GM12873 (cell line): Measurements from ENCODE around the gene SLIT1.

Experiments
- TF ChIP-seq, protein P1 (sequence below): IDR thresholded peaks from 2 replicates; pipeline ENCODE4 v1.5.1; 2012; ENCODE audit warnings: low read depth, mild to moderate bottlenecking, moderate library complexity, low read length, control low read depth; ENCODE audit not compliant: insufficient read depth; ENCODE audit errors: missing control alignments

The SLIT1 gene

GRCh38 chr10:97159646-97160305 lies 26.0 kb downstream of the SLIT1 start:
- TF ChIP-seq, protein P1, sequence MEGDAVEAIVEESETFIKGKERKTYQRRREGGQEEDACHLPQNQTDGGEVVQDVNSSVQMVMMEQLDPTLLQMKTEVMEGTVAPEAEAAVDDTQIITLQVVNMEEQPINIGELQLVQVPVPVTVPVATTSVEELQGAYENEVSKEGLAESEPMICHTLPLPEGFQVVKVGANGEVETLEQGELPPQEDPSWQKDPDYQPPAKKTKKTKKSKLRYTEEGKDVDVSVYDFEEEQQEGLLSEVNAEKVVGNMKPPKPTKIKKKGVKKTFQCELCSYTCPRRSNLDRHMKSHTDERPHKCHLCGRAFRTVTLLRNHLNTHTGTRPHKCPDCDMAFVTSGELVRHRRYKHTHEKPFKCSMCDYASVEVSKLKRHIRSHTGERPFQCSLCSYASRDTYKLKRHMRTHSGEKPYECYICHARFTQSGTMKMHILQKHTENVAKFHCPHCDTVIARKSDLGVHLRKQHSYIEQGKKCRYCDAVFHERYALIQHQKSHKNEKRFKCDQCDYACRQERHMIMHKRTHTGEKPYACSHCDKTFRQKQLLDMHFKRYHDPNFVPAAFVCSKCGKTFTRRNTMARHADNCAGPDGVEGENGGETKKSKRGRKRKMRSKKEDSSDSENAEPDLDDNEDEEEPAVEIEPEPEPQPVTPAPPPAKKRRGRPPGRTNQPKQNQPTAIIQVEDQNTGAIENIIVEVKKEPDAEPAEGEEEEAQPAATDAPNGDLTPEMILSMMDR, result no peak

GRCh38 chr10:97157578-97158095 lies 28.1 kb downstream of the SLIT1 start:
- TF ChIP-seq, protein P1, result no peak

DNA sequence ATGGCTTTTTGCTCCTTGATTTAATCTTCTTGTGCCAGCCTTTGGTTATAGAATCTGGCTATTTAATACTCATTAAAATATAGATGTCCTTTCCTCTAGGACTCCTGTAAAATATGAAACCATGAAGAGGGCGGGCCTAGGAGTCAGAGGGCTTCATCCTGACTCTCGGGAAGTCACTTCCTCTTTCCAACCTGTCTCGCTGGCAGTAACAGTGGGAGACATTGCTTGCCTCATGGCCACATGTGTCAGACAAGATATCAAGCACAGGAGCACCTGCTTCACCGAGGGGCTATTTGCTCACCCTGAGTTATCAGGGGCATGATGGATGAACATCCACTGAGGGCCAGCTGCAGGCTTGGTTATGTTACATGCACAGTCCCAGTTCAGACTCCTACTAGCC lies 31.0 kb downstream of the SLIT1 start:
- TF ChIP-seq, protein P1, result no peak

GRCh38 chr10:97154162-97154561 lies 31.6 kb downstream of the SLIT1 start:
- TF ChIP-seq, protein P1, result no peak

GRCh38 chr10:97153270-97153850 lies 32.4 kb downstream of the SLIT1 start:
- TF ChIP-seq, protein P1, result no peak

DNA sequence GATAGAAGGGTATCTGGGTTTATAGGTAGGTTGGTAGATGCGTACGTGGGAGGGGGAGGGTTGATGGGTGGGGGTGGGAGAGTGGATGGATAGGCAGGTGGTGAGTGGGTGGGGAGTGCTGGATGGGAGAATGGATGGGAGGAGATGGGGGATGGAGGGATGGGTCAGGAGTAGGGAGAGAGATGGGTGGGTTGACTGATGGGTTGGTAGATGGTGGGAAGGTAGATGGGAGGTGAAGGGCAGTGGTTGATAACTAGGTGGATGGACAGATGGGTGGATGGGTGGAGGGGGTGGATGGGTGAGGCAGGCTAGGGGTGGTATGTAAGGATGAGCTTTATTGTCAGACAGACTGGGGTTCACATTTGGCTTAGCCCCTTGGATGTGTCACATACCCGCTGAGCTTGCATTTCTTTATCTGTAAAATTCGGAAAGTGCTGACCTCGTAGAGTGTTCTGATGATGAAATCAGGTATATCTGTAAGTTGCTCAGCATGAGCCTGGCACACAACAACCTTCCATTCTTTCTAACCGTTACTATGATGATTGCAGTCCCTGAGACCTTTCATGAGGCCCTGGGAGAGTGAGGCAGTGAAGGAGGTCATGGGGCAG lies 34.3 kb downstream of the SLIT1 start:
- TF ChIP-seq, protein P1, result no peak

DNA sequence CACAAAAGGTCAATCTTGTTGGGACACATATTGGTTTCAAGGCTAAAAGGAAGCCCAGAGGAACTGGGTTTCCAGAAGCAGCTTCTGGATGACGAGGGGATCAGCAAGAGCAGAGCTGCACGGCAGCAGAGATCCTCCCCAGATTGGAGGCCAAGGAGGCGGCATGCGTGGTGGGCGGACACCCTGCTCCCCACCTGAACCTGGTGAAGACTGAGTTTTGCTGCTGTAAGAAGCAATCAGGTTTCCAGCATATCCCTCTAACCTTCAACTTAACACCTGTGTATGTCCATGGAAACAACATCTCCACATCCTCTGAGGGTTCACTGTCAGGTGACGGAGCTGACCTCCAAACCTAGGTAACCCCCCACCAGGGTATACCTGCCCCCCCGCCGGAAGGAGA lies 35.1 kb downstream of the SLIT1 start:
- TF ChIP-seq, protein P1, result no peak
